Heart left ventricle (tissue), 13 donors: ENCODE measurements around the gene JPH3.

Source experiments
- POLR2A ChIP-seq, 2 donors: fragments of 450-650 bp; IDR thresholded peaks; one replicate each; pipeline ENCODE4 v1.6.1; 2017; ENCODE audit warnings: antibody characterized with exemption in 2 of 2, mild to moderate bottlenecking in 2 of 2, moderate library complexity in 2 of 2
- TF ChIP-seq, protein P1 (sequence below), 12 donors: fragments of 200-600 bp; sonication (generic) in 4 of 12; IDR thresholded peaks; one replicate each; pipeline versions ENCODE4 v1.5.0 to v1.8.0; 2018 to 2022; ENCODE audit warnings: antibody characterized with exemption in 12 of 12, mild to moderate bottlenecking in 5 of 12
- donor health status: ischemic (EF 13 %, LVEDD 7.1; RV severe dilation, severe dysfunction).
- donor health status: DM: no; HTN: yes; CAD: no.
- donor health status: DM: no; HTN: no; CAD: no.
- donor health status: ischemic (EF 25% LVEDD 6.9; RV normal size, moderate dysfunction).
- donor health status: ischemic (EF 25% LVEDD 5.7; RV mildly dilated, moderate dysfunction).
- donor health status: ischemic (EF 35%, LVEDD 5.7; RV mildly dilated, moderate dysfunction).
- donor health status: nonischemic (EF 11% LVEDD 7.7; RV severe dilation, severe dysfunction).
- donor health status: DM: yes; HTN: yes; CAD: no.
- donor health status: PGD.
- donor health status: ischemic (EF 29% LVEDD 5.4; RV normal size, mild dysfunction).
- donor health status: nonischemic (EF 23%, LVEDD 6.1; RV moderate dilation, normal function).

DNA sequence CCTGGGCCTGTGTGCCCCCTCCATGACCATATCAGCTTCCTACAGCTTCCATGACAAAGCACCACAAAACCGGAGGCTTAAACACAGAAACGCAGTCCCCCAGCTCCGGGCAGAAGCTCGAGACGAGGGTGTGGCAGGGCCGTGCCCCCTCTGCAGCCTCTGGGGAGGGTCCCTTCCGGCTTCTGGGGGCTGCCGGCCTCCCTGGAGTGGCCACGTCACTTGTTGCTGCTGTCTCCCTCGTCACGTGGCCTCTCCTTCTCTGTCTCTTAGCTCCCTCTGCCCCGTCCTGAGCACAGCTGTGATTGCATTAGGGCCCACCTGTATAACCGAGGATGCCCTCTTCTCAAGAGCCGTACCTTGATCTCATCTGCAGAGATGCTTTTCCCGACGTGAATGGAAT is 64.6 kb downstream of the JPH3 start:
- TF ChIP-seq, protein P1, sequence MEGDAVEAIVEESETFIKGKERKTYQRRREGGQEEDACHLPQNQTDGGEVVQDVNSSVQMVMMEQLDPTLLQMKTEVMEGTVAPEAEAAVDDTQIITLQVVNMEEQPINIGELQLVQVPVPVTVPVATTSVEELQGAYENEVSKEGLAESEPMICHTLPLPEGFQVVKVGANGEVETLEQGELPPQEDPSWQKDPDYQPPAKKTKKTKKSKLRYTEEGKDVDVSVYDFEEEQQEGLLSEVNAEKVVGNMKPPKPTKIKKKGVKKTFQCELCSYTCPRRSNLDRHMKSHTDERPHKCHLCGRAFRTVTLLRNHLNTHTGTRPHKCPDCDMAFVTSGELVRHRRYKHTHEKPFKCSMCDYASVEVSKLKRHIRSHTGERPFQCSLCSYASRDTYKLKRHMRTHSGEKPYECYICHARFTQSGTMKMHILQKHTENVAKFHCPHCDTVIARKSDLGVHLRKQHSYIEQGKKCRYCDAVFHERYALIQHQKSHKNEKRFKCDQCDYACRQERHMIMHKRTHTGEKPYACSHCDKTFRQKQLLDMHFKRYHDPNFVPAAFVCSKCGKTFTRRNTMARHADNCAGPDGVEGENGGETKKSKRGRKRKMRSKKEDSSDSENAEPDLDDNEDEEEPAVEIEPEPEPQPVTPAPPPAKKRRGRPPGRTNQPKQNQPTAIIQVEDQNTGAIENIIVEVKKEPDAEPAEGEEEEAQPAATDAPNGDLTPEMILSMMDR (IDR thresholded peaks at IDR 0.05) = no peak
- TF ChIP-seq POLR2A (IDR thresholded peaks at IDR 0.05) = no peak
